Measurements from ENCODE around the gene PGPEP1. TPM values are rescaled to one million over a fixed set of nuclear protein-coding genes. Genes with fewer than 3 reads are reported as not detected.
"Not testable (repeated sequence)": the region's sequence is repeated elsewhere in the genome, so short reads cannot be mapped to it uniquely, and the experiment has no call there.

PGPEP1 gene
- polyA plus RNA-seq, 1 experiment: 22.0 TPM

DNA sequence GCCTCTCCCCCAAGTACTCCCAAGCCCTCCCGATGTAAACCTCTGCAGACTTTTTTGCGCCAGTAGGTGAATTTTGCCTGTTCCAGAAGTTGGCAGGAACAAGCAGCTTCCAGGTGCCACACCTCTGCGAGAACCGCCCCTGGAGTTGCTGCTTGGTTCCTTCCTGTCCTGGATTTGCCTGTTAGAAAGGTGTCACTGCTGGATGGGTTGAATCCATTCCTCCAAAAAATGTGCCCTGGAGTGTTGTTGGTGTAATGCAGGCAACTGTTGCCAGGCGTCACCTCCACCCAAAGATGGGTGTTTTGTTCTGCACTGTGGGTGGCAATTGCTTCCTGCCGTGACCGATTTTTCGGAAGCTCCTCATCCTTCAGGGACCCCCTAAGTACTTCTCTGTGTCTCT lies 5.7 kb downstream of the PGPEP1 start:
- no peaks in the 10 kb centered on the region; the same call in 1 of the 2 replicates for H3K9me3 ChIP-seq (ENCODE audit: control insufficient read depth, insufficient read depth, low read length)
- no peak overlapping the region for H3K27ac ChIP-seq (ENCODE audit: low read depth, low read length)
- H3K4me3 ChIP-seq (ENCODE audit: low read depth, low read length): no peak overlapping the region
- no peak for DNase-seq (ENCODE audit: low read depth, low spot score)
- POLR2A ChIA-PET: no interaction called here
- no peaks in the 10 kb centered on the region for H3K27me3 ChIP-seq (ENCODE audit: control insufficient read depth, insufficient read depth, low read length)
- TF ChIP-seq, protein P1, sequence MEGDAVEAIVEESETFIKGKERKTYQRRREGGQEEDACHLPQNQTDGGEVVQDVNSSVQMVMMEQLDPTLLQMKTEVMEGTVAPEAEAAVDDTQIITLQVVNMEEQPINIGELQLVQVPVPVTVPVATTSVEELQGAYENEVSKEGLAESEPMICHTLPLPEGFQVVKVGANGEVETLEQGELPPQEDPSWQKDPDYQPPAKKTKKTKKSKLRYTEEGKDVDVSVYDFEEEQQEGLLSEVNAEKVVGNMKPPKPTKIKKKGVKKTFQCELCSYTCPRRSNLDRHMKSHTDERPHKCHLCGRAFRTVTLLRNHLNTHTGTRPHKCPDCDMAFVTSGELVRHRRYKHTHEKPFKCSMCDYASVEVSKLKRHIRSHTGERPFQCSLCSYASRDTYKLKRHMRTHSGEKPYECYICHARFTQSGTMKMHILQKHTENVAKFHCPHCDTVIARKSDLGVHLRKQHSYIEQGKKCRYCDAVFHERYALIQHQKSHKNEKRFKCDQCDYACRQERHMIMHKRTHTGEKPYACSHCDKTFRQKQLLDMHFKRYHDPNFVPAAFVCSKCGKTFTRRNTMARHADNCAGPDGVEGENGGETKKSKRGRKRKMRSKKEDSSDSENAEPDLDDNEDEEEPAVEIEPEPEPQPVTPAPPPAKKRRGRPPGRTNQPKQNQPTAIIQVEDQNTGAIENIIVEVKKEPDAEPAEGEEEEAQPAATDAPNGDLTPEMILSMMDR (IDR thresholded peaks at IDR 0.05; ENCODE audit: low read depth, low read length): no peak
- CTCF ChIA-PET: interaction anchor here (1.0 kb wide), 1 partner anchor 64 kb away, joined by 3 read pairs; no protein-coding TSS in a partner anchor

DNA sequence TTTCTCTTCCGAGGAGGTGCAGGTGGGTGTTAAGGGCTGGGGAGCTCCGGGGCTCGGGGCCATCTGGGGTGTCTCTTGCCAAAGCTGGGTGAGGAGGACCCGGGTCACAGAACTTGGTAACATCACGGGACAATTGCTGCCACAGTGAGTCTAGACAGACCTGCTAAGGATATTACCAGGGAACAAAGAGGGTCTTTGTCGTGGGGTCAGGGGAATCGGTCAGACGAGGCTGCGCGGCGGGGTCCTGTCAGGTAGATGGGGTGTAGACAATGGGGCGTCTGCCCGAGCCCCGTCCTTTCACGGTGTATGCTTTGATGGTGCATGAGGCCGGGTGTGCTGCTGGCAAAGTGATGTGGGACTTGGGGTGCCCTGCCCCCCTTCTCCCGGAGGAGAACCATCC lies 7.8 kb downstream of the PGPEP1 start:
- Histone ChIP-seq H3K4me3 (ENCODE audit: low read depth, low read length) (no peak overlapping the region), H3K27ac (ENCODE audit: low read depth, low read length) (no peak overlapping the region), H3K9me3 (ENCODE audit: control insufficient read depth, insufficient read depth, low read length) (no peaks in the 10 kb centered on the region), H3K27me3 (ENCODE audit: control insufficient read depth, insufficient read depth, low read length) (no peaks in the 10 kb centered on the region)
- ChIA-PET CTCF (interaction anchor here (1.4 to 3.0 kb wide), 3 partner anchors 8 to 68 kb away, joined by 3 to 65 read pairs (median 4); no protein-coding TSS in a partner anchor), POLR2A (no interaction called here)
- no peak for DNase-seq (ENCODE audit: low read depth, low spot score)
- TF ChIP-seq, protein P1 (IDR thresholded peaks at IDR 0.05; ENCODE audit: low read depth, low read length): no peak

DNA sequence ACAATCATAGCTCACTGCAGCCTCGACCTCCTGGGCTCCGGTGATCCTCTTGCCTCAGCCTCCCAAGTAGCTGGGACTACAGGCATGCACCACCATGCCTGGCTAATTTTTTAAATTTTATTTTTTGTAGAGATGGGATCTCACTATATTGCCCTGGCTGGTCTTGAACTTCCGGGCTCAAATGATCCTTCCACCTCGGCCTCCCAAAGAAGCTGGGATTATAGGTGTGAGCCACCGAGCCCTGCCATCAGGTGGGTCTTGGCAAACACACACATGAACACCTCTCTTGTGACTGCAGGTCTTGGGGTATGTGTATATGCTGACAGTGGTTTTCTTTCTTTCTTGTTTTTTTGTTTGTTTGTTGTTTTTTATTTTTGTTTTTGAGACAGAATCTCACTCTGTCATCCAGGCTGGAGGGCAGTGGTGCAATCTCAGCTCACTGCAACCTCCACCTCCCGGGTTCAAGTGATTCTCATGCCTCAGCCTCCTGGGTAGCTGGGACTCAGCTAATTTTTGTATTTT lies 8.5 kb downstream of the PGPEP1 start:
- CTCF ChIA-PET: interaction anchor here (0.6 to 3.0 kb wide), 7 partner anchors 9 to 70 kb away, joined by 3 to 65 read pairs (median 4); no protein-coding TSS in a partner anchor
- not testable (repeated sequence) for H3K27ac ChIP-seq (ENCODE audit: low read depth, low read length); H3K9me3 ChIP-seq (ENCODE audit: control insufficient read depth, insufficient read depth, low read length); DNase-seq (ENCODE audit: low read depth, low spot score); H3K27me3 ChIP-seq (ENCODE audit: control insufficient read depth, insufficient read depth, low read length); H3K4me3 ChIP-seq (ENCODE audit: low read depth, low read length)
- POLR2A ChIA-PET: interaction anchor here (1.0 to 1.5 kb wide), 2 partner anchors 39 to 69 kb away, joined by 4 to 5 read pairs; no protein-coding TSS in a partner anchor

DNA sequence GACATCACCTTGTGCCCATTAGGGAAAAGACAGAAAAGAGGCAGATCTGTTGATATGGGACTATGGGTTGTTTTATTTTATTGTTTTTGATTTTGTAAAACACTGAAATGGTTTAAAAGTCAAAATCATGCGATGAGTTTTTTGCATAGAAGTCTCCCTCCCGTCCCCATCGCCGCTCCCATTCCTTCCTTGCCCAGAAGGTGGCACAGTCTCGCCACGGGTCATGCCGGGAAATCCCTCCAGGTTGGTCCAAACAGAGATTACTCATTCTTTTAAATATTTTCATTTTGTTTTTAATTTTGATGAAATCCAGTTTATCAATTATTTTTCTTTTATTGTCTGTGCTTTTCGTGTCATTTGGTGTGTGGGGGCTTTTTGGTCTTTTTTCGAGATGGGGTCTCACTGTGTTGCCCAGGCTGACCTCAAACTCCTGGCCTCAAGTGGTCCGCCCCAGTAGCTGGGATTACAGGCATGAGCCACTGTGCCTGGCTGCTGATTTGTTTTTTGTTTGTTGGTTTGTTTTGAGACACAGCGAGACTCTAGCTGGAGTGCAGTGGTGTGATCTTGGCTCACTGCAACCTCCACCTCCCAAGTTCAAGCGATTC lies 9.2 kb downstream of the PGPEP1 start:
- H3K4me3 ChIP-seq (ENCODE audit: low read depth, low read length): no peak overlapping the region
- H3K27me3 ChIP-seq (ENCODE audit: control insufficient read depth, insufficient read depth, low read length): no peaks in the 10 kb centered on the region
- no peak for DNase-seq (ENCODE audit: low read depth, low spot score)
- CTCF ChIA-PET: interaction anchor here (0.6 to 3.0 kb wide), 11 partner anchors 10 to 71 kb away, joined by 3 to 65 read pairs (median 5); partner anchors contain the start of gene SSBP4
- H3K27ac ChIP-seq (ENCODE audit: low read depth, low read length): no peak overlapping the region
- TF ChIP-seq, protein P1 (IDR thresholded peaks at IDR 0.05; ENCODE audit: low read depth, low read length): peak; percentile 86
- POLR2A ChIA-PET: interaction anchor here (1.0 to 1.5 kb wide), 2 partner anchors 38 to 70 kb away, joined by 4 to 5 read pairs; no protein-coding TSS in a partner anchor
- H3K9me3 ChIP-seq (ENCODE audit: control insufficient read depth, insufficient read depth, low read length): no peaks in the 10 kb centered on the region

DNA sequence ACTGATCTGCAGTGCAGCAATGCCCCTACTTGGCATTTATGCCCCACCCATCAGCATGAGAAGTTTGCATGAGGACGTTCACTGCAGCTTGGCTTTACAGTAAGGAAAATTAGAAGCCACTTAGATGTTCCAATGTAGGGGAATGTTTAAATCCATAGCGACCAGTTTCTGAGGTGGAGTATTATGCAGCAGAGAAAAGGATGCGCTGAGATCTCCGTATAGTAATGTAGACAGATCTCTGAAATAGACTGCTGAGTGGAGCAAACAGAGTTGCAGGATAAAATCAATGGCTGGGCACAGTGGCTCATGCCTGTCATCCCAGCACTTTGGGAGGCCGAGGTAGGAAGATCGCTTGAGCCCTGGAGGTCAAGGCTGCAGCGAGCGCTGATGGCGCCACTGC lies 10.1 kb downstream of the PGPEP1 start:
- Histone ChIP-seq H3K27ac (ENCODE audit: low read depth, low read length) (no peak overlapping the region), H3K27me3 (ENCODE audit: control insufficient read depth, insufficient read depth, low read length) (no peaks in the 10 kb centered on the region), H3K9me3 (ENCODE audit: control insufficient read depth, insufficient read depth, low read length) (no peaks in the 10 kb centered on the region), H3K4me3 (ENCODE audit: low read depth, low read length) (no peak overlapping the region)
- ChIA-PET CTCF (interaction anchor here (0.8 to 3.0 kb wide), 7 partner anchors 11 to 68 kb away, joined by 3 to 65 read pairs (median 5); partner anchors contain the start of gene SSBP4), POLR2A (no interaction called here)
- DNase-seq (ENCODE audit: low read depth, low spot score): no peak
- TF ChIP-seq, protein P1 (IDR thresholded peaks at IDR 0.05; ENCODE audit: low read depth, low read length): no peak
